Kidney glomerular epithelial cell (primary cell): ENCODE data around the gene NUMB.
"Not testable (repeated sequence)": the region's sequence is repeated elsewhere in the genome, so short reads cannot be mapped to it uniquely, and the experiment has no call there.

Source experiments
- DNase-seq: peaks from one replicate; lab custom pipeline; 2025; lab: John Stamatoyannopoulos, UW

The NUMB gene

DNA sequence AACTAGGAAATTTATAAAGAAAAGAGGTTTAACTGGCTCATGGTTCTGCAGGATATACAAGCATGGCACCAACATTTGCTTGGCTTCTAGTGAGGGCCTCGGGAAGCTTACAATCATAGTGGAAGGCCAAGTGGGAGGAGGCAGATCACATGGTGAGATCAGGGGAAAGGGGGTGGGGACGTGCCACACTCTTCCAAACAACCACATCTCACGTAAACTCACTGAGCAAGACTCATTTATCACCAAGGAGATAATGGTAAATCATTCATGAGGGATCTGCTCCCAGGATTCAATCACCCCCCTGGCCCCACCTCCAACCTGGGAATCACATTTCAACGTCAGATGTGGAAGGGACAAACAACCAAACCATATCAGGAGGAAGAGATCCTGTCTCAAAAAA lies 35.8 kb downstream of the NUMB start:
- DNase-seq, result no peak

DNA sequence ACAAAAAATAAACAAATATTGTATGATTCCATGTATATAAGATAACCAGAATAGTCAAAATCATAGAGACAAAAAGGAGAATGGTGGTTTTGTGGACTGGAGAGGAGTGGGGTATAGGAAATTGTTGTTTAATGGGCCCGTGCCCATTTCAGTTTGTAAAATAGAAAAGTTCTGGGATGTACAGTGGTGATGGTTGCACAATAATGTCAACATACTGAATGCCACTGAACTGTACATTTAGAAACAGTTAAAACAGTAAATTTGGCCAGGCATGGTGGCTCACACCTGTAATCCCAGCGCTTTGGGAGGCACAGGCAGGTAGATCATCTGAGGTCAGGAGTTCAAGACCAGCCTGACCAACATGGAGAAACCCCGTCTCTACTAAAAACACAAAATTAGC lies 40.1 kb downstream of the NUMB start:
- DNase-seq, result no peak

DNA sequence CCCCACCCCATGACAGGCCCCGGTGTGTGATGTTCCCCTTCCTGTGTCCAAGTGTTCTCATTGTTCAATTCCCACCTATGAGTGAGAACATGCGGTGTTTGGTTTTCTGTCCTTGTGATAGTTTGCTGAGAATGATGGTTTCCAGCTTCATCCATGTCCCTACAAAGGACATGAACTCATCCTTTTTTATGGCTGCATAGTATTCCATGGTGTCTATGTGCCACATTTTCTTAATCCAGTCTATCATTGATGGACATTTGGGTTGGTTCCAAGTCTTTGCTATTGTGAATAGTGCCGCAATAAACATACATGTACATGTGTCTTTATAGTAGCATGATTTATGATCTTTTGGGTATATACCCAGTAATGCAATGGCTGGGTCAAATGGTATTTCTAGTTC lies 52.1 kb downstream of the NUMB start:
- not testable (repeated sequence) for DNase-seq

DNA sequence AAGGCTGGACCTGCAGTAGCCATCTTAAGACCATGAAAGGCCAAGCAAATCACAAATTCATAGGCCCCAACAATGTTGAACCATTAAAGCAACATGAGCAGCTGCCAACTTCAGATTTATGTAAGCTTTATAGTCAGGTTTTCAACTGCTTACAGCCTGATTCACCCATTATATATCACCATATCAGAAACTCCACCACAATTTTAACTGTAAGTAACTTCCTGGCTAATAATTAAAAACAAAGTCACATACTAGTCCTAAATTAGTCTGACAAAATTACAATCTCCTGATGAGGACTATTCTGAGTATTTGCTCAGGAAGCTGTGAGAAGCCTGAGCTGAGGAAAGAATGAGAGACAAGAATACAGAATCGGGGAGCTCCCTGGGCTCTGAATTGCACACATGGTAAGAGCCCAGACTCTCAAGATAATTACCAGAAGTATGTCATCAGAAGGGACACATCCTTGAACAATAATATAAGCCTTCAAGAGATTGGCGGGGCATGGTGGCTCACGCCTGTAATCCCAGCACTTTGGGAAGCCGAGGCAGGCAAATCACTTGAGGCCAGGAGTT lies 55.1 kb downstream of the NUMB start:
- peak; percentile 28 for DNase-seq

DNA sequence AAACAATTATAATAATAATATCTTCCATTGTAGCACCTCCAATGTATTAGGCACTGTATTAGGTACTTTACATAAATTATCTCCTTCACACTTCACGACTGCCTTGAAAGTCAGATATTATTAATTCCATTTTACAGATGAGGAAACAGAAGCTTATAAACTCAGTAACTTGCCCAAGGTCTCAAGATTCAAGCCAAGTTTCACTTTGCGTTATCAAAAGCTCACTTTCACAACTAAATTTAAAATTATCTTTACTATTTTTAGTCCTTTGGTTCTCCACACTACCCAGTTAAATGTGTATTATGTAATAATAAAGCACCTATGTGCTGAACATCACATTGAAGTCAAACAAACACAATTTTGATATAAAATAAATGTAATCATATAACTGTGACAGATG lies 55.8 kb downstream of the NUMB start:
- no peak for DNase-seq

DNA sequence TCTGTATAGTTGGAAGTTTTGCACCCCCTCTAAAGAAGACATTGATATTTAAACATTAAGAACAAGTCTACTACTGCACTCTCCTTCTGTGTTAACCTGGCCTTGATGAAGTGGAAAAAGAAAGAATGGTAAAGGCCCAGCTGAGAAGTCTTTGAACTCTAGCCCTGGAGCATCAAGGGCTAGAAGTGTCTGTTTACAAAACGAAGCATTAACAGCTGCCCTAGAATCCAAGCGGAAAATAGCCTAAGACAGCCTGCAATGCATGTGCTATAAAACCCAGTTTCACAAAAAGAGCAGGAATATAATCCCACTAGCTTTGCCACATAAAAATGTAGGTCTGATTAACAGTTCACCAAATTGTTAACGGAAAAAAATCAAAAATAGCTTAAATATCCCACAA lies 60.5 kb downstream of the NUMB start:
- DNase-seq, result no peak

DNA sequence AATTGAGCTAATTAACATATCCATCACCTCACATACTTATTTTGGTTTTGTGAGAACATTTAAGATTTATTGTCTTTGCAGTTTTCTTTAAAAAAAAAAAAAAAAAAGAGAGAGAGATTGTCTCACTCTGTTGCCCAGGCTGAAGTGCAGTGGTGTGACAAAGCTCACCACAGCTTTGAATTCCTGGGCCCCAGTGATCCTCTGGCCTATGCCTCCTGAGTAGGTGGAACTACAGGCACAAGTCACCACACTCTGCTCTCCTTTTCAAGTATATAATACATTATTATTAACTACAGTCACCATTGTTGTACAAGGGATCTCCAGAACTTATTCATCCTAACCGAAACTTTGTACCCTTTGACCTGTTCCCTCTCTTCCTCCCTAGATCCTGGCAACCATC lies 64.0 kb downstream of the NUMB start:
- DNase-seq, result no peak

DNA sequence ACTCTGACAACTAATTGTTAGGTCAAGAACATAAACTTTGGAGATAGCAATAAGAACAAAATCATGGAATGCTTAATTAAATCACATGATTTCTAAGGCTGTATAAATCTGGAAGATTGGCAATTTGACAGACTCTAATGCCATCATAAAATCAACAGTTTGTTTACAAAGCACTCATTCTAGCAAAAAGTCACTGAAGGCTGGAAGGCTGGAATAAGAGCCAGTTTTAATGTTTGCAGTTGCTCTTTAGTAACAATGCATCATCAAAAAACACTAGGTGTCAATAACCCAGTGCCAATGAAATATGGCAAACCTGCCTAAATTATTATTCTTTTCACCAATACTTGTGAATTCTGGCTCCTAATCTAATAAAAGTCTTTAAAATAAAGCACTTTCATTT lies 65.0 kb downstream of the NUMB start:
- no peak for DNase-seq

DNA sequence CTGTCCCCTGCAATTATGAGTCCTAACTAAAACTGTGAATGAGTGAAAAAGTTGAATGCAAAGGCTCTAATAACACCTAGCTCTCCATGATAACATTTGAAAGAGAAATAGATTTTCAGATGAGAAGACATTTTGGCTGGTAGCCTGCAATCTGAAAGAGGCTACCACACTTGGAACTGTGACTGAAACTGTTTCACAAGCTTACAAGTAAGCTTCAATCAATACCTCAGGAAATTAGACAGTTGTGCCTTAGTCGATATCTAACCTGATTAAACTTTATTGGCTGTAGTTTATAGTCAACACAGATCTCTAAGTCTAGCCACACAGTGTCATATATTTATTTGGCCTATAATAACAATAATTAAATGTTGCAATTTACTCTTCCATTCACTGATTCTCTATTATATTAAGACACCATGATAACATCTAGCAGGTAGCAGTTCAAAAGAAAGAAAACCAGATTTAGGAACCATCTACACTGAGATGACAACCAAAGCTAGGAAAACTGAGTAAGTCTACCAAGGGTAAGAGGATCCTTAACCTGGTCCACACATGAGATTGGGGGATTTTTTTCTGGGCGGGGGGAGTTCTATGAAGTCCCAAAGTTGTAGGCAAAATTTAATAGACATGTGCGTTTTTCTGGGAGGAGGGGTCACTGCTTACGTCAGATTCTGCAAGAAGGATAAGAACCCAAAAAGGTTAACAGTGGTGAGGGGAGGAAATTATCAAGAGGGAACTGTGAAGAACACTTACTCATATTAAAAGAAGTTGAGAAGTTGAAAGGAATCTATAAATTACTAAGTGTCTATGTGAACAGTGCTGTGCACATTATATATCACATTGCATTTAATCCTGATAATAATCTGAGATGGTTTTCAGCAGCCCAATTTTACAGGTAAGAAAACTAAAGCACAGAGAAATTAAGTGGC lies 65.8 kb downstream of the NUMB start:
- no peak for DNase-seq

DNA sequence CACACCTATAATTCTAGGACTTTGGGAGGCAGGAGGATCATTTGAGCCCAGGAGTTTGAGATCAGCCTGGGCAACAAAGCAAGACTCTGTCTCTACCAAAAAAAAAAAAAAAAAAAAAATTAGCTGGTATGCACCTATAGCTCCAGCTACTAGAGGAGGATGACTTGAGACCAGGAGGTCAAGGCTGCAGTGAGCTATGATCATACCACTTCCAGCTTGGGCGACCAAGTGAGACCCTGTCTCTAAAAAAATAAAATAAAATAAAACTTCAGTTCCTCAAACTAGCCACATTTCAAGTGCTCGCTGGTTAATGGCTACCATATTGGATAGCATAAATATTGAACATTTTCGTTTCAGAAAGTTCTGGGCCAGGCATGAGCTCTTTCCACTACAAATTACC lies 70.5 kb downstream of the NUMB start:
- not testable (repeated sequence) for DNase-seq

DNA sequence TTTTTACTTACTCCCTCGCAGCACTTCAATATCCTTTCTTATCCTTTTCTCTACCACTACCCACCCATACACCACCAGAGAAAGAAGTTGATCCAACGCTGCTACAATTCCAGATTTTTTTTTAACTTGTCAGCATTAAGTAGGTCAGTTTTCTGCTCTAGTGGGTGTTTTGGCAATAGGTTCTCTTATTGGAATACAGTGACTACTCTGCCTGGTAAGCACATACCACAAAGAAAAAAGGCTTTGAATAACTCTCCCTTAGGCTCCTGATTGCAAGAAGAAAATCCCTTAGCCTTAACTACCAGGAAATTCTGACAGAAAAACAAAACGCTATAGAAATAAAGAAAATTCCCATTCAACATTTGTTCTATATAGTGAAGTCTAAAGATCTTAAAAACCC lies 72.0 kb downstream of the NUMB start:
- DNase-seq, result no peak

DNA sequence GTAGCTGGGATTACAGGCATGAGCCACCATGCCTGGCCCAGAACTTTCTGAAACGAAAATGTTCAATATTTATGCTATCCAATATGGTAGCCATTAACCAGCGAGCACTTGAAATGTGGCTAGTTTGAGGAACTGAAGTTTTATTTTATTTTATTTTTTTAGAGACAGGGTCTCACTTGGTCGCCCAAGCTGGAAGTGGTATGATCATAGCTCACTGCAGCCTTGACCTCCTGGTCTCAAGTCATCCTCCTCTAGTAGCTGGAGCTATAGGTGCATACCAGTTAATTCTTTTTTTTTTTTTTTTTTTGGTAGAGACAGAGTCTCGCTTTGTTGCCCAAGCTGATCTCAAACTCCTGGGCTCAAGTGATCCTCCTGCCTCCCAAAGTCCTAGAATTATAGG lies 73.3 kb downstream of the NUMB start:
- not testable (repeated sequence) for DNase-seq

DNA sequence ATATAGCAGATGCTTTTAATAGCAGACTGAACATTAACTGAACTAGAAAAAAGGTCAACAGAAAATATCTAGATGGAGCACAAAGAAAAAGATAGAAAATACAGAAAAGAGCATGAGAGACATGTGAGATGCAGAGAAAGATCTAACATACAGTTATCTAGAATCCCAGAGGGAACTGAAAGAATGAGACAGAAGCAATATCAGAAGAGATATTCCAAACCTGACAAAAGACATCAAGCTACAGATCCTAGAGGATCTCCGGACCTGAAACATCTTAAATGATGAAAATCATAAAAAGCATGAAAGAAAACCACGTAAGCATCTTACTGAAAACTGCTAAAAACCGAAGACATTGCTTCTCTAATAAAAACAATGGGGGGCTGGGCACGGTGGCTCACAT lies 75.0 kb downstream of the NUMB start:
- no peak for DNase-seq

DNA sequence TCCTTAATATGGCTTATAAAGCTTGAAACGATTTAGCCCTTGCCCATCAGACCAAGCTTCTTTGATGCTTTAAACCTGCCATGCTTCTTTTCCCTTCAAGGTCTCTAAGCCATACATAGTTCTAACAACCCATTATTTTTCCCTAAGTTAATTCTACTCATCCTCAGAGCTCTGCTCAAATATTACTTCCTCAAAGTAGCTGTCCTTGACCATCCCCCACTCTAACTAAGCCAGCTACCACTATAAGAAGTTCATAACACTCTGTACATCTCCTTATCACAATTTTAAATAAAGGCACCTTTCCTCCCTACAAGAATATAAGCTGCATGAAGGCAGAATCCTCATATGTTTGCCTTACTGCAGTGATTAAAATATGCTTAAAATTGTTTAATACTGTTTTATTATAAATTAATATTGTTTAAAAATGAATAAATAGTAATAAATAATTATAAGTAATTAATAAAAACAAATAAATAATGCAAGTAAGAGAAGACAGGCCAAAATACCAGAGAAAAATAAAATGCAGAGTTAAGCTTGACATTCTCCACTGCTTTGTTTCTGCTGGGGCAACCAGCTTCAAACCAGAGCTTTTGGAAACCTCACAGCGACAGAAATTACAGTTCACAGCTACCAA lies 76.8 kb downstream of the NUMB start:
- DNase-seq, result no peak

DNA sequence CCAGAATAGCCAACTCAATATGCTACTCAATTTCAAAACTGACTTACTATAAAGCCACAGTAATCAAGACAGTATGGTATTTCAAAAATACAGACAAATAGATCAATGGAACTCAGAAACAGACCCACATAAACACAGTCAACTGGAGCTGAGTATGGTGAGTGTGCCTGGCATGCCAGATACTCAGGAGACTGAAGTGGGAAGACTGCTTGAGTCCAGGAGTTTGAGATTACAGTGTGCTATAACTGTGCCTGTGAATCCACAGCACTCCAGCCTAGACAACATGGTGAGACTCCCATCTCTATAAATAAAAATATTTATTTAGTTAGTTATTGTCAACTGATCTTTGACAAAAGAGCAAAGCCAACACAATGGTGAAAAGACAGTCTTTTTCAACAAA lies 81.8 kb downstream of the NUMB start:
- no peak for DNase-seq

DNA sequence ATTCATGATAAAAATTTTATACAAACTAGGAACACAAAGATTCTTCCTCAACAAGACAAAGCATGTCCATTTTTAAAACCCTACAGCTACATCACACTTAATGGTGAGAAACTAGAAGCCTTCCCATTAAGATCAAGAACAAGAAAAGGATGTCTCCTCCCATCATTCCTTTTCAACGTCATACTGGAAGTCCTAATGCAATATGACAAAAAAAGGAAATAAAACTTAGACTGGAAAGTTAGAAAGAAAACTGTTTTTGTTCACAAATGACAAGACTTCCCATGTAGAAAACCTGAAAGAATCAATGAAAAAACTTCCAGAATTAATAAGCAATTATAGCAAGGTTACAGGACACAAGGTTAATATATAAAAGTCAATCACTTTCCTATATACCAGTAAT lies 82.5 kb downstream of the NUMB start:
- no peak for DNase-seq

DNA sequence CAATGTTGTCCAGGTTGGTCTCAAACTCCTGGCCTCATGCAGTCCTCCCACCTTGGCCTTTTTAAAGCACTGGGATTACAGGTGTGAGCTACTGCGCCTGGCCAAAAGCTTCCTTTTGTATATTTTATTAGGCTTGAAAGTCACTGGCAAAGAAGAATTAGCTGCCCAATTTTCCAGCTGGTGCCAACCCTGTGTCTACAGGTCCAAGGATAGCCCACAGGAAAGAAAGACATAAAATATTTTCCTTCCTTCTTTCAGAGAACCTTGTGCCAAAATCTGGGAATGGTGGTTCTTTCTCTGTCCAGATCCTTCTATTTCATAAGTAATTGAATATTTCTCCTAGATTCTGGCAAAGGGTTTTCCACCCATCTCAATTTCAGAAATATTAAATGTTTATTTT lies 84.1 kb downstream of the NUMB start:
- DNase-seq, result no peak

DNA sequence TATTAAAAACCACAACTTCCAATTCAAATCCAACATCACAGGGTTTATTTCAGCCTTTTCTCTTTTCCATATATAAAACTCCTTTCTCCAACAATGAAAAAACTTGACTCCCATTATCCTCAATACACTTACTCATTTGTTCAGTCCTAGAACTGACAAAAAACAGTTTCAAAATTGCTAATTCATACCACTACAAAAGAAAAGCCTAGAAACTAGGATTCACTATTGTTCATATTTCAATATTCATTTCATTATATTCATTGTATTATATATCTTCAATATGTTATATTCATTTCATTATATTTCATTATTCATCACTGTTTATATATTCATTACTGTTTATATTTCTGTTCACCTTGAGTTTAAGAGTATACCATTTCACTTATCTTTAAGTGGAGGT lies 85.8 kb downstream of the NUMB start:
- DNase-seq, result no peak

DNA sequence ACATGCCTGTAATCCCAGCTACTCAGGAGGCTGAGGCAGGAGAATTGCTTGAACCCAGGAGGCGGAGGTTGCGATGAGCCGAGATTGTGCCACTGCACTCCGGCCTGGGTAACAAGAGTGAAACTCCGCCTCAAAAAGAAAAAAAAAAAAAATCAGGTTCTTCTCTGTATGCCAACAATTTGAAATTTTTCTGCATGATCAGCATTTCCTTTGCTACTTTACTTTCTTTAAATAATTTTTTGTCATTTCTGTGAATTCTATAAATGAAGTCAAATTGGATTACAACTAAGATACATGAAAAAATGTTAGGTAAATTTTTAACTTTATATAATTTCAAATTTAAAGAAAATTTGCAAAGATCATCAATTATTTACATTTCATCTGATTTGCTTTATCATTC lies 87.8 kb downstream of the NUMB start:
- no peak for DNase-seq

DNA sequence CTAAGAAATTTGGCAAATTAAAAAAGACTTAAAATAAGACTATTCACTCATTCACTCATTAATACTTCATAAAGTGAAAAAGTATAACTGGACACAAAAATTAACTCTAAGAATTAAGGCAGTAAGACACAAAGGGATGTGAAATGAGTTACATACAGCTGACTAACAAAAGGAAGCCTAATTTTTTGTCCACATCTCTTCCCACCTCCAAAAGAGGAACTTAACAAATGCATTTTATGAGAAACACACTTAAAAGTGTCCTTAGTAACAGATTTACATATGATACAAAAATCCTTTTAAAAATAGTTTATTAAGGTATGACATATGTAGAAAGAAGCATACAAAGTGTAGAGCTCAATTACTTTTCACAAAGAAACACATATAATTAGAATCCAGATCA lies 88.9 kb downstream of the NUMB start:
- DNase-seq, result no peak

DNA sequence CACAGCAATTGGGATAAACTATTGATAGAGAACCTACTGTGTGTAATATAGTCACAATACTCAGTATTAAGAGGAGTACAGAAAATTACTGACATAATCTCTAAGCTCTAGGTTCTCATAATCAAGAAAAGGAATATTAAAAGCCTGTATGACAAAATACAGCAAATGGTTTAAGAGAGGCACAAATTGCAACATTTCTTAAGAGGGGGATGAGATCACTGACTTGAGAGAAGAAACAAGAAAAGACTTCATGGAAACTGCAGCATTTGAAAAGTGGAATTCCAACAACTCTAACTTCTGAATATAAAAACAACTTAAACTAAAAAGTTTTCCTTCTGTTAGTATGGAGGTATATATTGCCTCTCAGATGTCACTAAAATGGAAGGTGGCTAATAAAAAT lies 89.7 kb downstream of the NUMB start:
- DNase-seq, result no peak

DNA sequence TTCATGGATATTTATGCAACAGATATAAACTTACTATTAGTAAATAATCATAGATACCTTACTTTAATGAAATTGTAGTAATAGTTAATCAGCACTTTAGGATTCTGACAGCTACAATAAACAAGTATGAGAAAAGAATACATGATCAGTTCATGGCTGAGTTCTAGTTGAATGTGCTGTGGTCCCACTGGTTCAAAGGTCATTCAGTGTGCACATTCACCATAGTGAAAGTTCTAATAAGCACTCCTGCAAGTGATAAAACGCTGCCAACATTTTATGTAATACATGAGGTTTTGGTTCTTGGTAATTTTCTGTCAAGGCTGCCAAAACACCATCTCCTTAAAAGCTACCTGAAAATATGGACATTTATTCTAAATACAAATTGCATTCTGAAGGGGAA lies 92.6 kb downstream of the NUMB start:
- DNase-seq, result no peak

DNA sequence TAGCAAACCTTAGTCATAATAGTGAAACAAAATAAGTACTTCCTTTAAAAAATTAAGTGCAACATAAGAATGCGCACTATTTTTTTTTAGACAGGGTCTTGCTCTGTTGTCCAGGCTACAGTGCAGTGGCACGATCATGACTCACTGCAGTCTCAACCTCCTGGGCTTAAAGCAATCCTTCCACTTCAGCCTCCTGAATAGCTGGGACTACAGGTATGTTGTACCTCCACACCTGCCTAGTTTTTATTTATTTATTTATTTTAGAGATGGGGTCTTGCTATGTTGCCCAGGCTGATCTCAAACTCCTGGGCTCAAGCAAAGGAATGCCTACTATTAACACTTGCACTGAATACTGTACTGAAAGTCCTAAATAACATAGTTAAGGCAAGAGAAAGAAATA lies 93.8 kb downstream of the NUMB start:
- no peak for DNase-seq
